ENCODE results near the gene CCDC149. TPM values are rescaled to one million over a fixed set of nuclear protein-coding genes. Genes with fewer than 3 reads are reported as not detected.

The CCDC149 gene
- total RNA-seq, 2 experiments from 2014 or later, result not detected

DNA sequence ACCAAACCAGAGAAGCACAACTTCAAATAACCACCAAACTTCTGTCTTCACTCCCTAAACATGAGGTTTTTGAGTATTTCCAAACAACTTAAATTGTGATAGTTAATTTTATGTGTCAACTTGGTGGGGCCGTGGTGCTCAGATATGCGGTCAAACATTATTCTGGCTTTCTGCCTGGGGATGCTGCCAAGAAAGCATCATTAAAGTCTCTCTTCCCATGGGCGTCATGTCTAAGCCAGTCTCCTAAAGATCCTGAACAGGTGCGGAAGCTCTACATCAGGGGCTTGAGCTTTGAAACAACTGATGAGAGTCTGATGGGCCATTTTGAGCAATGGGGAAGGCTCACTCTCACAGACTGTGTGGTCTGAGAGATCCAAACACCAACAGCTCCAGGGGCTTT lies 141.6 kb downstream of the CCDC149 start:
- intact Hi-C loops (cut with micrococcal nuclease; ENCODE audit: unreplicated experiment), result no loop called here
- Histone ChIP-seq H3K9me3 (ENCODE audit: low read length) (no peaks in the 10 kb centered on the region), H4K20me1 (ENCODE audit: insufficient read depth, low read length) (no peaks in the 10 kb centered on the region), H3K4me2 (ENCODE audit: low read length) (no peak overlapping the region), H3K36me3 (ENCODE audit: insufficient read depth, low read length) (no peaks in the 10 kb centered on the region), H3K9me2 (ENCODE audit: insufficient read depth, low read length) (no peaks in the 10 kb centered on the region), H3K4me1 (ENCODE audit: insufficient read depth, low read length, poor library complexity, severe bottlenecking) (no peaks in the 10 kb centered on the region), H3K79me2 (ENCODE audit: insufficient read depth, low read depth, low read length) (no peaks in the 10 kb centered on the region), H3K27ac (ENCODE audit: low read depth, low read length, poor library complexity, severe bottlenecking) (no peak overlapping the region), H3K4me3 (ENCODE audit: low read depth, low read length, poor library complexity, severe bottlenecking) (no peak overlapping the region), H2AFZ (ENCODE audit: low read length) (no peak overlapping the region)
- DNase-seq (ENCODE audit: low spot score), result no peak
- no TSS peak for BruUV-seq (replicated peaks)
- TF ChIP-seq, protein P1, sequence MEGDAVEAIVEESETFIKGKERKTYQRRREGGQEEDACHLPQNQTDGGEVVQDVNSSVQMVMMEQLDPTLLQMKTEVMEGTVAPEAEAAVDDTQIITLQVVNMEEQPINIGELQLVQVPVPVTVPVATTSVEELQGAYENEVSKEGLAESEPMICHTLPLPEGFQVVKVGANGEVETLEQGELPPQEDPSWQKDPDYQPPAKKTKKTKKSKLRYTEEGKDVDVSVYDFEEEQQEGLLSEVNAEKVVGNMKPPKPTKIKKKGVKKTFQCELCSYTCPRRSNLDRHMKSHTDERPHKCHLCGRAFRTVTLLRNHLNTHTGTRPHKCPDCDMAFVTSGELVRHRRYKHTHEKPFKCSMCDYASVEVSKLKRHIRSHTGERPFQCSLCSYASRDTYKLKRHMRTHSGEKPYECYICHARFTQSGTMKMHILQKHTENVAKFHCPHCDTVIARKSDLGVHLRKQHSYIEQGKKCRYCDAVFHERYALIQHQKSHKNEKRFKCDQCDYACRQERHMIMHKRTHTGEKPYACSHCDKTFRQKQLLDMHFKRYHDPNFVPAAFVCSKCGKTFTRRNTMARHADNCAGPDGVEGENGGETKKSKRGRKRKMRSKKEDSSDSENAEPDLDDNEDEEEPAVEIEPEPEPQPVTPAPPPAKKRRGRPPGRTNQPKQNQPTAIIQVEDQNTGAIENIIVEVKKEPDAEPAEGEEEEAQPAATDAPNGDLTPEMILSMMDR (conservative IDR thresholded peaks at IDR 0.05; ENCODE audit: low read length), result no peak
- ChIA-PET POLR2A (no interaction called here), CTCF (ENCODE audit: unreplicated experiment) (no interaction called here)

DNA sequence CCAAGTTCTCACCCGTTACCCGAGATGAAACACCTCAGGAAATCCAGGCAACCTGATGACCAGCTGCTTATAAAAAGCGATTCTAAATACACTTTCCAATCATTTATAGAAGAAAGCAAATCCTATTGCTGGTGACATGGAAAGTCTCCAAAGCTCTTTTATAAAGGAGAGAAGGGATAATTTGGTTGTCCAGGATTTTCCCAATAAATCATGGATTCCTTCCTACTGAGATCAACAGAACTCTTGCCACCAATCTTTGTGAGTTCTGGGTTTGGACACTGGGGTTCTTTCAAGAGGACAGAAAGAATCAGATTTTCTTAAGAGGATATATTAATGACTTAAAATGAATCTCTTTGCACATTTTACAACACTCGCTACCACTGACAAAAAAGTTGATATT lies 142.2 kb downstream of the CCDC149 start:
- Histone ChIP-seq H3K36me3 (ENCODE audit: insufficient read depth, low read length) (no peaks in the 10 kb centered on the region), H3K9me2 (ENCODE audit: insufficient read depth, low read length) (no peaks in the 10 kb centered on the region), H2AFZ (ENCODE audit: low read length) (no peak overlapping the region), H4K20me1 (ENCODE audit: insufficient read depth, low read length) (no peaks in the 10 kb centered on the region), H3K27ac (ENCODE audit: low read depth, low read length, poor library complexity, severe bottlenecking) (no peak overlapping the region), H3K9me3 (ENCODE audit: low read length) (no peaks in the 10 kb centered on the region), H3K79me2 (ENCODE audit: insufficient read depth, low read depth, low read length) (no peaks in the 10 kb centered on the region), H3K4me3 (ENCODE audit: low read depth, low read length, poor library complexity, severe bottlenecking) (no peak overlapping the region), H3K4me2 (ENCODE audit: low read length) (no peak overlapping the region), H3K4me1 (ENCODE audit: insufficient read depth, low read length, poor library complexity, severe bottlenecking) (no peaks in the 10 kb centered on the region)
- ChIA-PET CTCF (ENCODE audit: unreplicated experiment) (no interaction called here), POLR2A (no interaction called here)
- intact Hi-C loops (cut with micrococcal nuclease; ENCODE audit: unreplicated experiment), result no loop called here
- DNase-seq (ENCODE audit: low spot score), result no peak
- TF ChIP-seq EZH2phosphoT487 (IDR thresholded peaks at IDR 0.05; ENCODE audit: borderline replicate concordance, low read depth, low read length), result no peak
- TF ChIP-seq, protein P1 (conservative IDR thresholded peaks at IDR 0.05; ENCODE audit: low read length), result no peak
- BruUV-seq (replicated peaks), result no TSS peak

DNA sequence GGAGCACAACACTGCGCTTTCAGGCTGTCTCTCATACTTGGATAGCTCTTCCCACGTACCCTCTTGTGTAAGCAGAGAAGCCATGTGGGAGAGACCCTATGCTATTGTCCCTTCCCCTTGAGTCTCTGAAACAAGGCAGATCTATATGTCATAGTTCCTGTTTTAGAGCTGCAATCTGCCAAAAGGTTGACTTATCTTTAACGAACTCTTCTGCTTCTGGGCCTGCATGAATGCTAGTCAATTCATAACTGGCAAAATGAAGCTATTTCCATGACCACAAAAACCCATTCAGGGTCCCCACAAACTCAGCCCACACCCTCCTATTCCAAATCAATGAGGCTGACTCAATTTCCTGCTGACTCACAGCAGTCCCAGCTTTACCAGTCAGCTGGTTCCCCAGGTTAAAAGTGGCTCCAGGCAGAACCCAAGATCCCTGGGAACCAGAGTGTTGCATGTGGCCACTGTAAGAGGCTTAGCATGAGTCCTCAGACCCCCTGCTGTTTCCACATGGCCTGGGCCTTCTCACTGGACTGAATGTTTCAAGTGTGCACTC lies 142.7 kb downstream of the CCDC149 start:
- intact Hi-C loops (cut with micrococcal nuclease; ENCODE audit: unreplicated experiment), result no loop called here
- no peaks in the 10 kb centered on the region for H3K4me1 ChIP-seq (ENCODE audit: insufficient read depth, low read length, poor library complexity, severe bottlenecking)
- H4K20me1 ChIP-seq (ENCODE audit: insufficient read depth, low read length), result no peaks in the 10 kb centered on the region
- TF ChIP-seq, protein P1 (conservative IDR thresholded peaks at IDR 0.05; ENCODE audit: low read length), result no peak
- TF ChIP-seq EZH2phosphoT487 (IDR thresholded peaks at IDR 0.05; ENCODE audit: borderline replicate concordance, low read depth, low read length), result no peak
- no peak for DNase-seq (ENCODE audit: low spot score)
- no peak overlapping the region for H3K27ac ChIP-seq (ENCODE audit: low read depth, low read length, poor library complexity, severe bottlenecking)
- H3K4me2 ChIP-seq (ENCODE audit: low read length), result no peak overlapping the region
- H3K9me2 ChIP-seq (ENCODE audit: insufficient read depth, low read length), result no peaks in the 10 kb centered on the region
- H3K79me2 ChIP-seq (ENCODE audit: insufficient read depth, low read depth, low read length), result no peaks in the 10 kb centered on the region
- ChIA-PET CTCF (ENCODE audit: unreplicated experiment) (no interaction called here), POLR2A (interaction anchor here (0.6 kb wide), 1 partner anchor 1814 kb away, joined by 3 read pairs; no protein-coding TSS in a partner anchor)
- H2AFZ ChIP-seq (ENCODE audit: low read length), result no peak overlapping the region
- H3K4me3 ChIP-seq (ENCODE audit: low read depth, low read length, poor library complexity, severe bottlenecking), result no peak overlapping the region
- H3K9me3 ChIP-seq (ENCODE audit: low read length), result no peaks in the 10 kb centered on the region
- no TSS peak for BruUV-seq (replicated peaks)
- H3K36me3 ChIP-seq (ENCODE audit: insufficient read depth, low read length), result no peaks in the 10 kb centered on the region
